HEK293T (cell line): ENCODE data around the gene HLF.

Source experiments
- ARNT ChIP-seq: fragments of 450-650 bp; IDR thresholded peaks from 2 replicates; pipeline ENCODE4 v1.6.1; 2017; ENCODE audit warnings: mild to moderate bottlenecking
- BHLHE40 ChIP-seq: fragments of 450-650 bp; IDR thresholded peaks from 2 replicates; pipeline ENCODE4 v1.6.1; 2016; ENCODE audit warnings: mild to moderate bottlenecking, moderate library complexity, borderline replicate concordance
- CTBP1 ChIP-seq: fragments of 450-650 bp; IDR thresholded peaks from 2 replicates; pipeline ENCODE4 v1.6.1; 2016; ENCODE audit warnings: borderline replicate concordance
- ELF4 ChIP-seq: fragments of 450-650 bp; IDR thresholded peaks from 2 replicates; pipeline ENCODE4 v1.6.1; 2017; ENCODE audit warnings: antibody characterized with exemption
- FOXA1 ChIP-seq: fragments of 450-650 bp; IDR thresholded peaks from 2 replicates; pipeline ENCODE4 v1.6.1; 2016; ENCODE audit warnings: mild to moderate bottlenecking
- FOXK2 ChIP-seq: fragments of 450-650 bp; IDR thresholded peaks from 2 replicates; pipeline ENCODE4 v1.6.1; 2016; ENCODE audit warnings: mild to moderate bottlenecking
- FOXM1 ChIP-seq: fragments of 450-650 bp; IDR thresholded peaks from 2 replicates; pipeline ENCODE4 v1.6.1; 2017; ENCODE audit warnings: mild to moderate bottlenecking, borderline replicate concordance
- LEF1 ChIP-seq: fragments of 450-650 bp; IDR thresholded peaks from 2 replicates; pipeline ENCODE4 v1.6.1; 2017; ENCODE audit warnings: mild to moderate bottlenecking, borderline replicate concordance
- NFRKB ChIP-seq: fragments of 450-650 bp; IDR thresholded peaks from 2 replicates; pipeline ENCODE4 v1.6.1; 2016; ENCODE audit warnings: mild to moderate bottlenecking, moderate library complexity
- SP1 ChIP-seq: fragments of 450-650 bp; IDR thresholded peaks from 2 replicates; pipeline ENCODE4 v1.6.1; 2017
- SUZ12 ChIP-seq: fragments of 450-650 bp; IDR thresholded peaks from 2 replicates; pipeline ENCODE4 v1.6.1; 2016; ENCODE audit warnings: mild to moderate bottlenecking
- TARDBP ChIP-seq: fragments of 450-650 bp; IDR thresholded peaks from 2 replicates; pipeline ENCODE4 v1.6.1; 2016

DNA sequence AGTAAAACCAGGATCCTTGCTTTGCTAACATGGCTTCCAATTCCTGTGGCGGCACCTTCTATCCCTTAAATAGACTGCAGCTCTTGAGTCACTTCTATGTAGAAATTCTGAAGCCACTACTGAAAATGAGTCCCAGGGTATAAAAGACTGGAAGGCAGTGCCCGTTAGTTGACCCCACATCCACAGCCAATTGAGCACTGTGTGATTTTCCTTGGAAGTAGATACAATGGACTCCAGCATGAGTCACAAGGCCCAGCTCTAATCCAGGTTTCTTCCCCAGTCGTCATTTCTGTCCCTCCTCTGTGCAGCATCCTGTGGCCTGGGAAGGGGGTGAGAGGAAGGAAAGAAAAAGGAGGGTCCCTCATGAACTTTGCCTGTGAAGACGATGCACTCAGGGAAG lies 69.5 kb downstream of the HLF start:
- TF ChIP-seq ARNT (no peak), LEF1 (no peak), SUZ12 (no peak), ELF4 (no peak), FOXK2 (no peak), CTBP1 (no peak), BHLHE40 (no peak), NFRKB (no peak), FOXA1 (no peak), FOXM1 (no peak), SP1 (no peak), TARDBP (no peak)
